Chondrocyte (in vitro differentiated cells): ENCODE data around the gene GLTP. TPM values are rescaled to one million over a fixed set of nuclear protein-coding genes. Genes with fewer than 3 reads are reported as not detected.

Experiments used
- DNase-seq: peaks from one replicate; pipeline ENCODE4 v3.0.0; 2021; ENCODE audit warnings: mixed read lengths, low spot score
- H3K27ac Mint-ChIP-seq: one replicate; pipeline ENCODE4 v1.8.0; 2021; ENCODE audit warnings: mild to moderate bottlenecking, moderate library complexity, mixed read lengths; ENCODE audit not compliant: unreplicated experiment
- H3K27me3 Mint-ChIP-seq: 2 replicates; pipeline ENCODE4 v1.8.0; 2021; ENCODE audit warnings: low read depth, mixed read lengths
- H3K36me3 Mint-ChIP-seq: 2 replicates; pipeline ENCODE4 v1.8.0; 2021; ENCODE audit warnings: low read depth, mixed read lengths
- H3K4me1 Mint-ChIP-seq: 2 replicates; pipeline ENCODE4 v1.8.0; 2021; ENCODE audit warnings: low read depth, mild to moderate bottlenecking, mixed read lengths
- H3K4me3 Mint-ChIP-seq: one replicate; pipeline ENCODE4 v1.8.0; 2021; ENCODE audit warnings: mild to moderate bottlenecking, moderate library complexity, mixed read lengths; ENCODE audit not compliant: unreplicated experiment
- H3K9me3 Mint-ChIP-seq: 2 replicates; pipeline ENCODE4 v1.8.0; 2021; ENCODE audit warnings: low read depth, mixed read lengths
- CTCF ChIP-seq: fragments of 200-600 bp; sonication (generic); IDR thresholded peaks from 2 replicates; pipeline ENCODE4 v1.5.0; 2021; ENCODE audit warnings: antibody characterized with exemption, mild to moderate bottlenecking, moderate library complexity
- total RNA-seq: library from RNA; stranded (reverse); gene quantifications from 3 replicates; pipeline ENCODE4 v1.2.1, GENCODE V29; 2021

Gene GLTP
- total RNA-seq, 1 donor from 2014 or later: 40.7 TPM

GRCh38 chr12:109920261-109920780 is 40.0 kb upstream of the GLTP start:
- Mint-ChIP-seq H3K36me3 (peaks cover 26% of the 10 kb centered on the region), H3K4me3 (no peak overlapping the region), H3K27me3 (no peaks in the 10 kb centered on the region), H3K27ac (peak overlapping the region; percentile 33), H3K9me3 (no peaks in the 10 kb centered on the region), H3K4me1 (no peaks in the 10 kb centered on the region)
- DNase-seq: peak; percentile 64
- no peak for TF ChIP-seq CTCF

GRCh38 chr12:109919456-109919855 is 39.1 kb upstream of the GLTP start:
- Mint-ChIP-seq H3K27ac (peak overlapping the region; percentile 15), H3K9me3 (no peaks in the 10 kb centered on the region), H3K27me3 (no peaks in the 10 kb centered on the region), H3K36me3 (peaks cover 30% of the 10 kb centered on the region), H3K4me1 (no peaks in the 10 kb centered on the region), H3K4me3 (no peak overlapping the region)
- DNase-seq: no peak
- TF ChIP-seq CTCF: no peak

- H3K27ac Mint-ChIP-seq: no peak overlapping the region
- no peak for DNase-seq
- H3K36me3 Mint-ChIP-seq: peaks cover 32% of the 10 kb centered on the region
- H3K27me3 Mint-ChIP-seq: no peaks in the 10 kb centered on the region
- H3K4me1 Mint-ChIP-seq: peaks cover 11% of the 10 kb centered on the region
- H3K9me3 Mint-ChIP-seq: no peaks in the 10 kb centered on the region
- TF ChIP-seq CTCF: no peak
- H3K4me3 Mint-ChIP-seq: no peak overlapping the region
Measured at GRCh38 chr12:109916045-109916444, 35.7 kb upstream of the GLTP start.

GRCh38 chr12:109915171-109916040 is 35.1 kb upstream of the GLTP start:
- peak; percentile 77 for DNase-seq
- H3K27ac Mint-ChIP-seq: no peak overlapping the region
- peaks cover 30% of the 10 kb centered on the region for H3K36me3 Mint-ChIP-seq
- no peak for TF ChIP-seq CTCF
- H3K27me3 Mint-ChIP-seq: no peaks in the 10 kb centered on the region
- H3K4me1 Mint-ChIP-seq: peaks cover 11% of the 10 kb centered on the region
- H3K9me3 Mint-ChIP-seq: no peaks in the 10 kb centered on the region
- H3K4me3 Mint-ChIP-seq: no peak overlapping the region

GRCh38 chr12:109914461-109914860 is 34.1 kb upstream of the GLTP start:
- Mint-ChIP-seq H3K9me3 (no peaks in the 10 kb centered on the region), H3K27me3 (no peaks in the 10 kb centered on the region), H3K27ac (no peak overlapping the region), H3K36me3 (peaks cover 29% of the 10 kb centered on the region), H3K4me1 (peaks cover 11% of the 10 kb centered on the region), H3K4me3 (no peak overlapping the region)
- DNase-seq: no peak
- no peak for TF ChIP-seq CTCF
